Suprapubic skin (tissue), 4 donors: Measurements from ENCODE around the gene CFAP92. TPM values are rescaled to one million over a fixed set of nuclear protein-coding genes. Genes with fewer than 3 reads are reported as not detected.
A peak's percentile ranks its signal among the peaks of the same experiment; 100 is the strongest.

Source experiments
- DNase-seq, 2 donors: peaks; one replicate each; pipeline ENCODE4 v3.0.0-alpha.2; 2019; ENCODE audit warnings: low spot score in 2 of 2
- H3K27ac ChIP-seq: fragments of 200-600 bp; sonication (generic); one replicate; pipeline ENCODE4 v1.5.1; 2019
- H3K27me3 ChIP-seq: fragments of 200-600 bp; sonication (generic); one replicate; pipeline ENCODE4 v1.5.1; 2019
- H3K36me3 ChIP-seq: fragments of 200-600 bp; sonication (generic); one replicate; pipeline ENCODE4 v1.5.1; 2019
- H3K4me1 ChIP-seq: fragments of 200-600 bp; sonication (generic); one replicate; pipeline ENCODE4 v1.5.1; 2019
- H3K4me3 ChIP-seq: fragments of 200-600 bp; sonication (generic); one replicate; pipeline ENCODE4 v1.5.1; 2019; ENCODE audit warnings: mild to moderate bottlenecking
- H3K9me3 ChIP-seq: fragments of 200-600 bp; sonication (generic); one replicate; pipeline ENCODE4 v1.5.1; 2019
- EP300 ChIP-seq: sonication (generic); formaldehyde crosslinking; IDR thresholded peaks from one replicate; pipeline ENCODE4 v1.6.1; 2017; ENCODE audit warnings: antibody characterized with exemption
- POLR2A ChIP-seq, 2 donors: fragments of 450-650 bp; IDR thresholded peaks; one replicate each; pipeline ENCODE4 v1.6.1; 2017; ENCODE audit warnings: antibody characterized with exemption in 2 of 2, mild to moderate bottlenecking in 2 of 2, moderate library complexity in 2 of 2
- POLR2AphosphoS5 ChIP-seq, 3 donors: sonication (generic); formaldehyde crosslinking; IDR thresholded peaks; one replicate each; pipeline ENCODE4 v1.6.1; 2017; ENCODE audit warnings: antibody characterized with exemption in 3 of 3
- WGBS: methylation state at CpG from one replicate; pipeline ENCODE4 v1.1.5; 2018; 5-methylcytosine and 5-hydroxymethylcytosine counted together
- total RNA-seq, 4 donors: library from RNA; depleted of rRNA; stranded (reverse); fragments of >200 nt; gene quantifications; one replicate each; pipeline ENCODE4 v1.1.0, GENCODE V29; 2016
- TF ChIP-seq, protein P1 (sequence below), 2 donors: fragments of 200-600 bp in 1 of 2; fragments of 450-650 bp in 1 of 2; sonication (generic) in 1 of 2; IDR thresholded peaks; one replicate each; pipeline ENCODE4 v1.5.1; 2016 to 2019; ENCODE audit warnings: antibody characterized with exemption in 2 of 2, mild to moderate bottlenecking in 1 of 2, moderate library complexity in 1 of 2

The CFAP92 gene
- total RNA-seq, 4 donors from 2014 or later, result 0.11 to 1.7 (median 0.87) TPM

GRCh38 chr3:128997486-128998133 is 3.7 kb upstream of the CFAP92 start:
- Histone ChIP-seq H3K27ac (no peak overlapping the region), H3K4me1 (peaks cover 40% of the 10 kb centered on the region), H3K27me3 (peaks cover 19% of the 10 kb centered on the region), H3K36me3 (no peaks in the 10 kb centered on the region), H3K9me3 (no peaks in the 10 kb centered on the region), H3K4me3 (no peak overlapping the region)
- TF ChIP-seq, protein P1, sequence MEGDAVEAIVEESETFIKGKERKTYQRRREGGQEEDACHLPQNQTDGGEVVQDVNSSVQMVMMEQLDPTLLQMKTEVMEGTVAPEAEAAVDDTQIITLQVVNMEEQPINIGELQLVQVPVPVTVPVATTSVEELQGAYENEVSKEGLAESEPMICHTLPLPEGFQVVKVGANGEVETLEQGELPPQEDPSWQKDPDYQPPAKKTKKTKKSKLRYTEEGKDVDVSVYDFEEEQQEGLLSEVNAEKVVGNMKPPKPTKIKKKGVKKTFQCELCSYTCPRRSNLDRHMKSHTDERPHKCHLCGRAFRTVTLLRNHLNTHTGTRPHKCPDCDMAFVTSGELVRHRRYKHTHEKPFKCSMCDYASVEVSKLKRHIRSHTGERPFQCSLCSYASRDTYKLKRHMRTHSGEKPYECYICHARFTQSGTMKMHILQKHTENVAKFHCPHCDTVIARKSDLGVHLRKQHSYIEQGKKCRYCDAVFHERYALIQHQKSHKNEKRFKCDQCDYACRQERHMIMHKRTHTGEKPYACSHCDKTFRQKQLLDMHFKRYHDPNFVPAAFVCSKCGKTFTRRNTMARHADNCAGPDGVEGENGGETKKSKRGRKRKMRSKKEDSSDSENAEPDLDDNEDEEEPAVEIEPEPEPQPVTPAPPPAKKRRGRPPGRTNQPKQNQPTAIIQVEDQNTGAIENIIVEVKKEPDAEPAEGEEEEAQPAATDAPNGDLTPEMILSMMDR (IDR thresholded peaks at IDR 0.05), result no peak
- TF ChIP-seq POLR2AphosphoS5 (IDR thresholded peaks at IDR 0.05) (no peak), POLR2A (IDR thresholded peaks at IDR 0.05) (no peak)
- 83% methylated on average over 4 of the region's 4 CpGs for WGBS
- no peak for DNase-seq

- Histone ChIP-seq H3K27me3 (peaks cover 10% of the 10 kb centered on the region), H3K27ac (no peak overlapping the region)
- 83% methylated on average over 3 of the region's 5 CpGs for WGBS
Measured at GRCh38 chr3:128996726-128997125, 2.9 kb upstream of the CFAP92 start.

GRCh38 chr3:128996200-128996599 is 2.3 kb upstream of the CFAP92 start:
- TF ChIP-seq, protein P1 (IDR thresholded peaks at IDR 0.05), result no peak
- TF ChIP-seq POLR2AphosphoS5 (IDR thresholded peaks at IDR 0.05), result no peak
- no peak for TF ChIP-seq EP300
- TF ChIP-seq POLR2A (IDR thresholded peaks at IDR 0.05), result no peak
- Histone ChIP-seq H3K4me1 (peaks cover 27% of the 10 kb centered on the region), H3K9me3 (no peaks in the 10 kb centered on the region), H3K4me3 (no peak overlapping the region), H3K27ac (no peak overlapping the region), H3K27me3 (peaks cover 5% of the 10 kb centered on the region), H3K36me3 (no peaks in the 10 kb centered on the region)
- DNase-seq, result no peak
- 95% methylated on average over 1 of the region's 1 CpG for WGBS

More at GRCh38 chr3:128996726-128997125, 2.9 kb upstream of the CFAP92 start:
- H3K4me1 ChIP-seq, result peaks cover 32% of the 10 kb centered on the region
- DNase-seq, result no peak
- TF ChIP-seq, protein P1 (IDR thresholded peaks at IDR 0.05), result no peak
- no peak for TF ChIP-seq POLR2A (IDR thresholded peaks at IDR 0.05)
- TF ChIP-seq EP300, result no peak
- TF ChIP-seq POLR2AphosphoS5 (IDR thresholded peaks at IDR 0.05), result no peak
- H3K36me3 ChIP-seq, result no peaks in the 10 kb centered on the region
- no peaks in the 10 kb centered on the region for H3K9me3 ChIP-seq
- H3K4me3 ChIP-seq, result no peak overlapping the region

DNA sequence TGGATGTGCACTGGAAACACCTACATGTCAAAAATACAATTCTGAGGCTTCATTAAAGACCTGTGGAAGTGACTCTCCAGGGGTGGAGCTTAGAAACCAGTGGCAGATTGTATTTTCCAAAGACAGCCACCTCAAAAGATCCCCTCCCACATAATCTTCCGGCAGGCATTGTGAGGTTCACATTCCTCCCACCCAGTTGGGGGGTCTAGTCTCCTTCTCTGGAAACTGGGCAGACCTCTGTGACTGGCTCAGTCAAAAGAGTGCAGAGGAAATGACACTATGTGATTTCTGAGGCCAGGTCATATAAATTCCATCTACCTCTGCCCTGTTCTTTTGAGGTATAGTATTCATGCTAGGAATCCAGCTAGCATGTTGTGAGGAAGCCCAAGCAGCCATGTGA is 1.9 kb upstream of the CFAP92 start:
- H3K4me3 ChIP-seq, result no peak overlapping the region
- no peak overlapping the region for H3K27ac ChIP-seq
- H3K27me3 ChIP-seq, result peaks cover under 1% of the 10 kb centered on the region
- no peak for DNase-seq
- H3K9me3 ChIP-seq, result no peaks in the 10 kb centered on the region
- H3K4me1 ChIP-seq, result peaks cover 22% of the 10 kb centered on the region
- WGBS, result 100% methylated on average over 1 of the region's 1 CpG
- no peak for TF ChIP-seq POLR2A (IDR thresholded peaks at IDR 0.05)
- no peak for TF ChIP-seq POLR2AphosphoS5 (IDR thresholded peaks at IDR 0.05)
- no peaks in the 10 kb centered on the region for H3K36me3 ChIP-seq

GRCh38 chr3:128994581-128995546 is 988 bp upstream of the CFAP92 start:
- Histone ChIP-seq H3K27ac (no peak overlapping the region), H3K27me3 (no peaks in the 10 kb centered on the region)

More at GRCh38 chr3:128994581-128995546, 988 bp upstream of the CFAP92 start:
- TF ChIP-seq EP300, result no peak
- TF ChIP-seq POLR2A (IDR thresholded peaks at IDR 0.05), result no peak
- TF ChIP-seq POLR2AphosphoS5 (IDR thresholded peaks at IDR 0.05), result no peak
- TF ChIP-seq, protein P1 (IDR thresholded peaks at IDR 0.05), result no peak
- peaks cover 18% of the 10 kb centered on the region for H3K4me1 ChIP-seq
- H3K36me3 ChIP-seq, result no peaks in the 10 kb centered on the region
- H3K4me3 ChIP-seq, result peak overlapping the region; percentile 45
- 84% methylated on average over 19 of the region's 19 CpGs for WGBS
- H3K9me3 ChIP-seq, result no peaks in the 10 kb centered on the region
- DNase-seq, result no peak
